T-helper 2 cell (primary cell): ENCODE data around the gene HHIPL1.

Source experiments
- DNase-seq, 5 experiments: peaks; one replicate each; pipeline versions ENCODE4 v3.0.0 to v3.0.0-alpha.2; 2012 to 2022

HHIPL1 gene

DNA sequence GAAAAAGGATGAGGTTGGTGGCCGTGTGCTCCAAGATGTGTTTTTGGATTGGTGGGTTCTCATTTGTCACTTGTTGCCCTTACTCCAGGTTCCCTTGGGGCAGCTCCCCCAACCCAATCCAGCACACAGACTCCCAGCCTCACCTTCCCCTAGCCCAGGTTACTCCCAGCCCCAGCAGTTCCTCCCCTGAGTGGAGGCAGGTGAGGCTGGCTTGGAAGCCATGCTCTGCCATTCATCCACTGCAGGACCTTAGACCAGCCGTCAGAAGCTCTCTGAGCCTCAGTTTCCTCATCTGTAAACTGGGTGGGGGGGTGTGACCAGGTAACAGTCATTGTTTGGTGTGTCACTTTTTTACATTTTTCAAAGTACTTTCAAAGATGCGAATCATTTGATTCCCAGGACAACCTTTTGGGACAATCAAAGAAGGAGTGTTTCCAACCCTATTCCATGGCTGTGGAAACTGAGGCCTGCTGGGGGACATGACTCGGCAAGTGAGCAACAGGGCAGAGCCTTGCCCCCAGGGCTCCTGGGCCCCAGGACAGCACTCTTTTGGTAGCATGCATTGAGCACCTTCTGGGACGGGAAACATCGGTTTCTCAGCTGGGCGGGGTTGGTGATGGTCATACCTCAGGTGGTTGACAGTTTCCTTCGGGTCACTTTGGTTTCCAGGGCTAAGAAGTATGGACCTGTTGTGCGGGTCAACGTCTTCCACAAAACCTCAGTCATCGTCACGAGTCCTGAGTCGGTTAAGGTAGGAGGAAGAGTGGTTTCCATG is 46.4 kb downstream of the HHIPL1 start:
- DNase-seq = no peak

DNA sequence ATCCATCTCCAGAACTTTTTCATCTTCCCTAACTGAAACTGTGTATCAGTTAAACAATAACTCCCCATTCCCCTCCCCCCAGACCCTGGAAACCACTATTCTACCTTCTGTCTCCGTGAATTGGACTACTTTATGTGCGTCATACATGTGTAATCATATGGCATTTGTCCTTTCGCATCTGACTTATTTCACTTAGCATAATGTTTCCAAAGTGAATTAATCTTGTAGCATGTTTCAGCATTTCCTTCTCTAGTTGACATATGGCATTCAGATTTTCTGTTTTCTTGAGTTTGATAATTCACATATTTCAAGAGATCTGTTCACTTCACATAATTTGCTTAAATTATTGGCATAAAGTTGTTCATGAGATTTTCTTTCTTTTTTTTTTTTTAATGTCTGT is 49.0 kb downstream of the HHIPL1 start:
- DNase-seq = no peak

DNA sequence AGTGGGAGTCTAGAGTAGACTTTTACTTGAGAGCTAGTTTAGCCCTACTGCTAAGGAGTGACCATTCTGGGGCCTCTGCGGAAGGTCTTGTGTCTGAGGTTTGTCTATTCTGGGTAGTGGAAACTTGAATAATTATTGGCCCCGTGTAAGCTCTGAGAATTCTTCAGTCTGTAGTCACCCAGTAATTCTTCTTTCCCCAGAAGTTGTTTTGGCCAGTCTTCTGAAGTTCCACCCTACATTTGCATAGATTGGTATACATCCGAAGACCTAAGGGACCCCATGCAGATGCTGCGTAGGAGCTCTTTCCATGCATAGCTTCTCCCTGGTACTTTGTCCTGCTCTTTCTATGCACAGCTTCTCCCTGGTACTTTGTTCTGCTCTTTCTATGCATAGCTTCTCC is 52.0 kb downstream of the HHIPL1 start:
- DNase-seq = no peak

- DNase-seq = no peak
Observed at GRCh38 chr14:99698236-99698635, 53.3 kb downstream of the HHIPL1 start.

DNA sequence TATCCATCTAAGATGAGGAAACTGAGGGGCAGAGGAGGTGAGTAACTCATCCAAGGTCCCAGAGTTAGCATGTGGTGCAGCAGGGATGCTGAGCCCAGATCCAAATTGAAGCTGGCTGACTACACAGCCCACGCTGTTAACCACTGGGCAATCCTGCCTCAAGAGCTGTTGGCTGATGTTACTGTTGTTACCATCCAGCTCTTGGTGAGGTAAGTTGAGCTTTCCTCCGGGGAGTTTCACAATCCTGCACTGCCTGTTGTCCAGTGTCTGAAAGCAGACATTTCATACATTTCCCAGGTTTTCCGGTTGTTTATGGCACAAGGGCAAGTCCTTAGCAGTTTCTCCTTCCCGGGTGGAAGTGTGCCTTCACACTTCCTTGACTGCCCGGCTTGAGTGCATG is 53.7 kb downstream of the HHIPL1 start:
- DNase-seq = no peak

GRCh38 chr14:99699085-99699760 is 54.3 kb downstream of the HHIPL1 start:
- no peak for DNase-seq

DNA sequence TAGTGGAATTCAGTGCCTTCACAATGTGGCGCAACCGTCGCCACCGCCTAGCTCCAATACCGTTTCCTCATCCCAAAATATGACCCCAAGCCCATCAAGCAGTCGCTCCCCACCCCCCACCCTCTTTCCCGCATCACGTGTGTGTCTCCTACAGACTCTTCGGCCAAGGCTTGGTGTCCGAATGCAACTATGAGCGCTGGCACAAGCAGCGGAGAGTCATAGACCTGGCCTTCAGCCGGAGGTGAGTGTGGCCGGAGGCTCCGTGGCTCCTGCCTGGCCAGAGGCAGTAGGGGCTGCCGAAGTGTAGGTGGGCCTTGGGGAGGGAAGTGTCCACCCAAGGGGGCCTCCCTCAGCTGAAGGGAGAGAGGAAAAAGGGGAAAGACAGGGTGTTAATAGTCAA is 54.9 kb downstream of the HHIPL1 start:
- DNase-seq = no peak

DNA sequence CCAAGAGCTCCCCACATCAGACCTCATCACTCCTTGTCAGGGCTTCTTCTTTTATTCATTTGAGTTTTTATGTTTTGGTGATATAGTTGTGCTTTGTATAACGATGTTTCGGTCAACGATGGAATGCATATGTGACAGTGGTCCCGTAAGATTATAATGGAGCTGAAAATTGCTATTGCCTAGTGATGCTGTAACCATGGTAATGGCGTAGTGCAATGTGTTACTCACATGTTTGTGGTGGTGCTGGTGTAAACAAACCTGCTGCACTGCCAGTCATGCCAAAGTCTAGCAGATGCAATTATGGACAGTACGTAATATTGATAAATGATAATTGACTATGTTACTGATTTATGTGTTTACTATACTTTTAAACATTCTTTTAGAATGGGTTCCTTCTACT is 55.5 kb downstream of the HHIPL1 start:
- DNase-seq = no peak

DNA sequence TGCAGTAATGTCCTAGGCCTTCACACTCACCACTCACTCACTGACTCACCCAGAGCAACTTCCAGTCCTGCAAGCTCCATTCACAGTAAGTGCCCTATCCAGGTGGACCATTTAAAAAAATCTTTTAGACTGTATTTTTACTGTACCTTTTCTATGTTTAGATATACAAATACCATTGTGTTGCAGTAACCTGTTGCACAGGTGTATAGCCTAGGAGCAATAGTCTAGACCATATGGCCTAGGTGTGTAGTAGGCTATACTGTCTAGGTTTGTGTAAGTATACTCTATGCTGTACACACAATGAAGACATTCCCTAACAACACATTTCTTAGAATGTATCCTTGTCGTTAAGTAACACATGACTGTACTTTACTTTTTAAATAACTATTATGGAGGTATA is 56.3 kb downstream of the HHIPL1 start:
- DNase-seq = no peak

DNA sequence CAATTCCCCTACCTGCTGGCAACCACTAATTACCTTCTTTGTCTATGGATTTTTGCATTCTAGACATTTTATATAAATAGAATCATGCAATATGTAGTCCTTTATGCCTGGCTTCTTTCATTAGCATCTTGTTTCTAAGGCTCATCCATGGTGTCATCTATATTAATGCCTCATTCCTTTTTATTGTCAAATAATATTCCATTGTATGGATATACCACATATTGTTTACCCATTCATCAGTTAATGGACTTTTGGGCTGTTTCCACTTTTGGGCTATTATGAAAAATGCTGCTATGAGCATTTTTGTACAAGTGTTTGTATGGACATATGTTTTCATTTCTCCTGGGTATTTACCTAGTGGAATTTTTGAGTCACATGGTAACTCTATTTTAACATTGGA is 57.2 kb downstream of the HHIPL1 start:
- no peak for DNase-seq

DNA sequence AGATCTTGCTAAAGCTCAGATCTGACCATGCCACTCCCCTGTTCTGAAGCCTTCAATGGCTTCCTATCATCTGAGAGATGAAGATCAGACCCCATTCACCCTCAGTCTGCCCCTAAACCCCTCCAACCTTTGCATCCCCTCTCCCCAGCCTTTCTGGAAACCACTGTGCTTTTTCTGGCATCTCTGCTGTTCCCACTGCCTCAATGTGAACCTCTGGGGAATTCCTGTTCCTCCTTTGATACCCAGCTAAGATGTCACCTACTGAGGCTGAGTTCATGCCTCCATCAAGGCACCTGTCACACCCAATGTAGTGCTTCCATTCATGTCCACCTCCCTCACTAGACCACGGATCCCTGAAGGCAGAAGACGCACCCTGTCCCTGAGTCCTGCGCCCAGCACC is 58.5 kb downstream of the HHIPL1 start:
- DNase-seq = no peak

- DNase-seq = no peak
Observed at GRCh38 chr14:99704037-99704436, 59.1 kb downstream of the HHIPL1 start.

DNA sequence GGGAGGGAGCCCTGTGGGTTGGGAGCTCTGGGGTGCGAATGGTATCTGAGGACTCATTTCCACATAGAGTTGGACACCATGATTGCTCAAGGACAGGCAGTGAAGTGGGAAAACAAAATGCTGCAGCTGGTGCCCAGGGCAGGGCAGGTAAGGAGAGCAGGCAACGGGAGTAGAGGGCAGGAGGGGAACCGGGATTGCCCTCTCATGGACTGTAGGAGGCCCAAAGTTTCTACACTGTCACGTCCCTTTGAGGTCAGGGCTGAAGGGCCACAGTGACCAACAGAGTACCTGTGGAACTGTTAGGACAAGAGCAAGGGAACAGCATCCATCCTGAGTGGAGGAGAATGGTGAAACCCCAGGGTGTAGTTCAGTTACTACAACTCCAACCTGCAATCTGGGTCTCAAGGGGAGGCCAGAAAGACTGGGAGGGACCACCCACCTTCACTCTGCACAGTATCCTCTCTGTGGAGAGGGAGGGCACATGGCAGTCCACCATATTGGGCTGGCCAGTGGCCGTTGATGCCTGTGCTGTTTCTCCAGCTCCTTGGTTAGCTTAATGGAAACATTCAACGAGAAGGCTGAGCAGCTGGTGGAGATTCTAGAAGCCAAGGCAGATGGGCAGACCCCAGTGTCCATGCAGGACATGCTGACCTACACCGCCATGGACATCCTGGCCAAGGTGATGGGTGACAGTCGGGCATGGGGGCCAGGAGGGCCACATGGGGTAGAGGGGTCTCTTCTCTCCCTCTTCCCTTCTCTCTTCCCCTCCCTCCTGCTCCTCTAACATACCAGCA is 61.4 kb downstream of the HHIPL1 start:
- DNase-seq = no peak

DNA sequence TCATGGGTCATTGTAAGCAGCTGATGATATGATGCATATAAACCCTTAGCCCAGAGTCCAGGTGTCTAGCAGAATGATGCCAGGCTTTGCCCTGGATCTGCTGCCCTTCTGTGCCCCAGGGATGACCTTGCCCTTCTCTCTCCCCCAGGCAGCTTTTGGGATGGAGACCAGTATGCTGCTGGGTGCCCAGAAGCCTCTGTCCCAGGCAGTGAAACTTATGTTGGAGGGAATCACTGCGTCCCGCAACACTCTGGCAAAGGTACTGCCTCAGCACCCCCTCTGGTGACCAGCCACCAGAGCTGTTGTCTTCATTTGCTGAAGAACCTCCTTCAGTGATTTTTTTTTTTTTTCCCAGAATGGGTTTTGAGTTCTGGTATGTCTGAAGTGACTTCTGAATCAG is 62.5 kb downstream of the HHIPL1 start:
- DNase-seq = no peak

- DNase-seq = no peak
Observed at GRCh38 chr14:99707921-99708320, 63.0 kb downstream of the HHIPL1 start.

DNA sequence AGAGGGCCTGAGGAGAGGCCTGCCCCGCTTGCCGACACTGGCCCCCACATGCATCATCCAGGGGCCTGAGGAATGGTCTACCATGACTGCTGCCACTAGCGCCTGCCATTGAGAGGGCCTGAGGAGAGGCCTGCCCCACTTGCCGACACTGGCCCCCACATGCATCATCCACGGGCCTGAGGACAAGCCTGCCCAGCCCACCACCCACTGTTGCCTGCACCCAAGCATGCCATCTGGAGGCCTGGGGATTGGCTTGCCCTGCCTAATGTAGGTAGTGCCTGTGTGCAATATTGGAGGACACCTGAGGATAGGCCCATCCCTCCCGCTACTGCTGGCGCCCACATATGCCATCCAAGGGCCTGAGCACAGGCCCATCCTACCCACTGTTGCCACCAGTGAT is 63.5 kb downstream of the HHIPL1 start:
- DNase-seq = no peak

DNA sequence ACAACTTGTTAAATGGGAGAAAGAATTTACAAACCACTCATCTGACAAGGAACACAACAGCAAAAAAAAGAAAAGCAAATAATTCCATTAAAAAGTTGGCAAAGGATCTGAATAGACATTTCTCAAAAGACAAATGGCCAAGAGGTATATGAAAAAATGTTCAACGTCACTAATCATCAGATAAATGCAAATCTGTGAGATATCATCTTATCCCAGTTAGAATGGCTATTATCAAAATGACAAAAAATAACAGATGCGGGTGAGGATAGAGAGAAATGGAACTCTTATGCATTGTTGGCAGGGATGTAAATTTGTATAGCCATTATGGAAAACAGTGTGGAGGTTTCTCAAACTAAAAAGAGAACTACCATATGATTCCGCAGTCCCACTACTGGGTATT is 69.0 kb downstream of the HHIPL1 start:
- no peak for DNase-seq

DNA sequence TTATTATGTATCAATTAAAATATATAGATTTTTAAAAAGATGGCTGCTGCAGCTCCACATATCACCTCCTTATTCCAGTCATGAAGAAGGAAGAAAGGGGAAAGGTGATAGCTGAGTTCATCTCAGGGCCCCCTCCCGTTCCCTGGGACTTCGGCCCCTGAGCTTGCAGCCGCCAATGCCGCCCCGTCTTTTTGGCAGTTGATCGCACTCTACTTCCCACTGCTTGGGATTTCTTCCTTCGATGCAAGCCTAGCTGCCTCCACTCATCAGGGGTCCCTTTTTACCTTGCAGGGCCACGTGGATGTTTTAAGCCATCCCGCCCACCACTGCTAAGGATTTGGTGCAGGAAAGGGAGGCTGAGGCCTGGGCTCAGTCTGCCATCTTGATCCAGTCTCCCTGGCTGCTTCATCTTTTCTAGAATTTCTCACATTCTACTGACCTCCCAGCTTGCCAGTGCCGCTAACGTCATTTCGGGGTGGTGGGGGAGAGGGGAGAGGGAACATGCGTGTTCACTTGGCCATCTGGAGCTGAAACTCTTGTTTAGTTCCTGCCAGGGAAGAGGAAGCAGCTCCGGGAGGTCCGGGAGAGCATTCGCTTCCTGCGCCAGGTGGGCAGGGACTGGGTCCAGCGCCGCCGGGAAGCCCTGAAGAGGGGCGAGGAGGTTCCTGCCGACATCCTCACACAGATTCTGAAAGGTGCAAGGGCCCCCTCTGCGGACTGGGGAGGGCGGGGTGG is 70.5 kb downstream of the HHIPL1 start:
- DNase-seq = no peak

GRCh38 chr14:99716091-99716849 is 71.3 kb downstream of the HHIPL1 start:
- no peak for DNase-seq

DNA sequence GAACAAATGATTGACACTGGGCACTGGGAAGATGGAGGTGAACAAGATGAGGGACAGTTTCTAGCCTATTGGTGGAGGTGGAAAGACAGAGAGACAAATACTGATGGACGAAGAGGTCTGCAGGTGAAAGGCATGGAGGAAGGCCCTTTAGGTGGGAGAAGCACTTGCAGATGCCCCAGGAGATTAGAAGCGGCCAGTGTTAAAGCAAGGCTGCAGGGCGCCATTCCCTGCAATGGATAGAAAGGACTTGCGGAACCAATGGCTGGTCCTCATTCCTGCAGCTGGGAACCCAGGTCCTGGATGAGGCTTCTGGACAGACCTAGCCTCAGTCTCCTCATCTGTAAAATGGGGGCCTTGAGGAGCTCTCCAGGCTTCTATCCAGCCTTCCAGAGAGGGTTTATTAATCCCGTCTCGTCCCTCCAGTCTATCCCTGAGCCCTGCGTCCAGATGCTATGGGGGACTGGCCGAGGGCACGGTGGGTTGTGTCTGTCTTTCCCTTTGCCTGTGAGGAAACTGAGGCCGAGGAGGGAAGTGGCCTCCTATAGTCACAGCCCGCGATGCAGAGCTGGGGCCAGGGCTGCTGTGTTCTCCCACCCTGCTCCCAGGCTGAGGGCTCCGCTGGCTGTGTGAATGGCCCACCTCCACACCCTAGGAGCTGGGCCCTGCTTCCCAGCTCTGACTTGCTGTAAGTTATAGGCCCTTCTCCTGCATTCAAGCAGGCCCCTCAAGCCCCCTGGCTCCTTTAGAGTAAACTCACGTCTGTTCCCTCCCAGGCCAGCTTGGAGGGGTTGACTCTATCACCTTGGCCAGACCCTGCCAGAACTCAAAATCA is 72.1 kb downstream of the HHIPL1 start:
- DNase-seq = no peak

DNA sequence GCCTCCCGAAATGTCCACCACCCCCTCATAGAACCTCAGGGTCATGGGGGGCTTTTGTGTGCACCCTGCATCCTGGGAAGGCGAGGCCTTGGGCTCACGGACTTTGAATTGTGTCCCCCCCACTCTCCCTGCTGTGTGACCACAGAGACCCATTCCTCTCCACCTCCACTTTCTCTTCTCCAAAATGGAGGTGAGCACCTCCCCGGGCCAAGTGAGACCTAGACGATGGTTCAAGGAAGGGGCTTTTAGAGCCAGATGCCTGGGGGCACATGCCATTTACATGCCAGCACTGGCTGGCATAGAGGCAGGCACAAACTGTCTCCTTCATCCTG is 72.7 kb downstream of the HHIPL1 start:
- DNase-seq = no peak
